GM19467 (cell line): ENCODE measurements around the gene CASP9.
"Not testable (repeated sequence)": the region's sequence is repeated elsewhere in the genome, so short reads cannot be mapped to it uniquely, and the experiment has no call there.

Experiments used
- ATAC-seq: cut with Tn5 transposase; IDR thresholded peaks from one replicate; pipeline ENCODE4 v1.9.1; 2021; ENCODE audit warnings: mild to moderate bottlenecking, moderate library complexity; ENCODE audit not compliant: unreplicated experiment

Gene CASP9

GRCh38 chr1:15526021-15526489, 2.0 kb upstream of the CASP9 start:
- no peak for ATAC-seq

GRCh38 chr1:15525050-15526020, 1.3 kb upstream of the CASP9 start:
- peak; percentile 35 for ATAC-seq

DNA sequence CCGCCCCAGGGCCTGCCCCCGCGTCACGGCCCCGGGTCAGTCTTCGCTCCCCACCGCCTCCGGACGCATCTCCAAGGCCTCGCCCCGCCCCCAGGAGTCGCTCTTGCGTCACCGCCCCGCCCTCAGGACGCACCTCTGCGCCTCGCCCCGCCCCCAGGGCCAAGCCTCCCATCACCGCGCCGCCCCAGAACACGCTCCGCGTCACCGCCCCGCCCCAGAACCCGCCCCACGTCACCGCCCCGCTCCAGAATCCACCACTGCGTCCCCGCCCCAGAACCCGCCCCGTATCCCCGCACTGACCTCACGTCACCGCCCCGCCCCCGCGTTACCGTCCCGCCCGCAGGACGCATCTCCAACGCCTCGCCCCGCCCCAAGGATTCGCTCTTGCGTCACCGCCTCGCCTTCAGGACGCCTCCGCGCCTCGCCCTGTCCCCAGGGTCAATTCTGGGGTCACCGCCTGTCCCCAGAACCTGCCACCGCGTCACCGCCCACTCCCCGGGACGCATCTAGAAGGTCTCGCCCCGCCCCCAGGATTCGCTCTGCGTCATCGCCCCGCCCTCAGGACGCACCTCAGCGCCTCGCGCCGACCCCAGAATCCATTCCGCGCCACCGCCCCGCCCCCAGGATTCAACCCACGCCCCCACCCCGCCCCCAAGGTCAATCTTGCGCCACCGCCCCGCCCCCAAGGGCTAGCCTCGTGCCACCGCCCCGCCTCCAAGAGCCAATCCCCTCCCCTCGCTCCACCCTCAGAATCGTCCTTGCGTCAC, 451 bp upstream of the CASP9 start:
- peak; percentile 43 for ATAC-seq

- no peak for ATAC-seq
Observed at GRCh38 chr1:15523104-15524020, 653 bp downstream of the CASP9 start.

- no peak for ATAC-seq
Observed at GRCh38 chr1:15522551-15522950, 1.5 kb downstream of the CASP9 start.

- ATAC-seq, result not testable (repeated sequence)
Observed at GRCh38 chr1:15521206-15521906, 2.7 kb downstream of the CASP9 start.

GRCh38 chr1:15519625-15520024, 4.4 kb downstream of the CASP9 start:
- ATAC-seq, result no peak

GRCh38 chr1:15515022-15515663, 8.9 kb downstream of the CASP9 start:
- ATAC-seq, result no peak

DNA sequence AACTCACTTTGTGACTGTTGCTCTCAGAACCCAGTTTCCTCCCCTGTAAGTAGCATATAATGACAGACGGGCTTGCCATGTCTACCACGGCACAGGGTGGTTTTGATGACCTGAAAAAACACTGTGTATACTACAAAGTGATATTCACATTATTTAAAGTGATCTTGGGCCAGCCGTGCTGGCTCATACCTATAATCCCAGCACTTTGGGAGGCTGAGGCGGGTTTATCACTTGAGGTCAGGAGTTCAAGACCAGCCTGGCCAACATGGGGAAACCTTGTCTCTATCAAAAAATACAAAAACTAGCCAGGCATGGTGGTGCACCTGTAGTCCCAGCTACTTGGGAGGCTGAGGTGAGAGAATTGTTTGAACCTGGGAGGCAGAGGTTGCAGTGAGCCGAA, 9.5 kb downstream of the CASP9 start:
- not testable (repeated sequence) for ATAC-seq

DNA sequence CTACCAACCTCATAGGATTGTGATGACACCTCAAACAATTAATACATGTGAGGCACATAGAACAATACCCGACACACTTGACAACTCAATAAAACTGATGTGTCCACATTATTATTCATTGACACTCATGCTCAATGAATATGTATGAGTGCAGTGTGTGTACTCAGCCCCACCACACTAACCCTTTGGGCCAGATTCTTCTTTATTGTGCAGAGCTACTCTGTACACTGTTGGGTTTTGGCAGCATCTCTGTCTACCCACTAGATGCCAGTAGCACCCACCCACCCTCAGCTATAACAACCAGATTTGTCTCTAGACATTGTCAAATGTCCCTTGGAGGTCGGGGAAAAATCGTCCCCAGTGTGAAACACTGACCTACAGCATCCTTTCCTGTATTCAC, 10.1 kb downstream of the CASP9 start:
- no peak for ATAC-seq

GRCh38 chr1:15513192-15513591, 10.8 kb downstream of the CASP9 start:
- ATAC-seq, result no peak

- no peak for ATAC-seq
Observed at GRCh38 chr1:15510611-15511405, 13.2 kb downstream of the CASP9 start.

DNA sequence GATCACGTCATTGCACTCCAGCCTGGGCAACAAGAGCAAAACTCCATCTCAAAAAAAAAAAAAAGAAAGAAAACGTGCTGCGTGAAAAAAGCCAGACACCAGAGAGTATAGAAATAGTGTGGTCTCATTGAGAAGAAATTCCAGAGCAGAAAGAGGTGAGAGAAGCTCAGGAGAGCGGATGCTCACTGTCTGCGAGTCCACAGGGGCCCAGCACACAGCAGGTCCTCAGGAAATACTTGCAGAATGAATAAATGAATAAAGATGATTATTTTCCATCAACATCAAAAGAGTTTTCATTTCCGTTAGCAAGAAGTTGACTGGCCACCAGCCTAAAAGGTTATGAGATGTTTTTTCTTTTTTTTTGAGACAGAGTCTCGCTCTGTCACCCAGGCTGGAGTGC, 14.4 kb downstream of the CASP9 start:
- ATAC-seq, result no peak

- no peak for ATAC-seq
Observed at GRCh38 chr1:15508700-15509487, 15.1 kb downstream of the CASP9 start.

GRCh38 chr1:15507278-15507677, 16.7 kb downstream of the CASP9 start:
- ATAC-seq, result no peak

DNA sequence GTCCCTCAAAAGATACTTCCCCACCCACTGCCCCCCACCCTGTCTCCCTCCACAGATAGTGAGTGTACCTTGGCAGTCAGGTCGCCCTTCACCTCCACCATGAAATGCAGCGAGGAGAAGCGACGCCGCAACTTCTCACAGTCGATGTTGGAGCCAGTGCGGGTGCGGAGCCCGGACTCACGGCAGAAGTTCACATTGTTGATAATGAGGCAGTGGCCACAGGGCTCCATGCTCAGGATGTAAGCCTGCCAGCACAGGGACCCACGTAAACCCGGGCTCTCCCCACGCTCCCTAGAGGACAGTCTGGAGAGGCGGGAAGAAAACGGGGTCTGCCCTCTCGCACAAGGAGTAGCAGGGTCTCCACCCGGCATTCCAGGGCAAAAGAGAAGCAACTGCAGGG, 17.2 kb downstream of the CASP9 start:
- ATAC-seq, result no peak

- ATAC-seq, result no peak
Observed at GRCh38 chr1:15504436-15504835, 19.6 kb downstream of the CASP9 start.
